Body of pancreas (tissue), 4 donors: ENCODE results near the gene FGFBP1.

ENCODE experiments used
- POLR2A ChIP-seq, 3 donors: fragments of 450-650 bp; IDR thresholded peaks; one replicate each; pipeline ENCODE4 v1.6.1; 2016; ENCODE audit warnings: antibody characterized with exemption in 3 of 3, mild to moderate bottlenecking in 2 of 3
- TF ChIP-seq, protein P1 (sequence below), 7 experiments: fragments of 450-650 bp in 4 of 7; fragments of 200-600 bp in 3 of 7; sonication (generic) in 3 of 7; IDR thresholded peaks; one replicate each; pipeline ENCODE4 v1.5.1; 2016 to 2019; ENCODE audit warnings: antibody characterized with exemption in 7 of 7

DNA sequence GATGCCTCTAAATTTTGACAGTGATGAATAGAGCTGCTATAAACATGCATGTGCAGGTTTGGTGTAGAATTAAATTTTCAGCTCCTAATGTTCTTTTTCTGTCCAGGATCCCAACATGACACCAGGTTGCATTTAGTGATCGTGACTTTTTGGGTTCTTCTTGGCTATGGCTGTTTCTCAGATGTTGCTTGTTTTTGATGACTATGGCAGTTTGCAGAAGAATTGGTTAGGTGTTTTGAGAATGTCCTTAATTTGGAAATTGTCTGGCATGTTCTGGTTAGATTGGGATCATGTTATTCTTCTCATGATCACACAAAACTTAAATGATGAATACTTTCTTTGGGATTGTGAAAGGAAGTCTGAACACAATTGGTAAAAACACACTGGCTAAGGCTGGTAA, 3.7 kb upstream of the FGFBP1 start:
- TF ChIP-seq, protein P1, sequence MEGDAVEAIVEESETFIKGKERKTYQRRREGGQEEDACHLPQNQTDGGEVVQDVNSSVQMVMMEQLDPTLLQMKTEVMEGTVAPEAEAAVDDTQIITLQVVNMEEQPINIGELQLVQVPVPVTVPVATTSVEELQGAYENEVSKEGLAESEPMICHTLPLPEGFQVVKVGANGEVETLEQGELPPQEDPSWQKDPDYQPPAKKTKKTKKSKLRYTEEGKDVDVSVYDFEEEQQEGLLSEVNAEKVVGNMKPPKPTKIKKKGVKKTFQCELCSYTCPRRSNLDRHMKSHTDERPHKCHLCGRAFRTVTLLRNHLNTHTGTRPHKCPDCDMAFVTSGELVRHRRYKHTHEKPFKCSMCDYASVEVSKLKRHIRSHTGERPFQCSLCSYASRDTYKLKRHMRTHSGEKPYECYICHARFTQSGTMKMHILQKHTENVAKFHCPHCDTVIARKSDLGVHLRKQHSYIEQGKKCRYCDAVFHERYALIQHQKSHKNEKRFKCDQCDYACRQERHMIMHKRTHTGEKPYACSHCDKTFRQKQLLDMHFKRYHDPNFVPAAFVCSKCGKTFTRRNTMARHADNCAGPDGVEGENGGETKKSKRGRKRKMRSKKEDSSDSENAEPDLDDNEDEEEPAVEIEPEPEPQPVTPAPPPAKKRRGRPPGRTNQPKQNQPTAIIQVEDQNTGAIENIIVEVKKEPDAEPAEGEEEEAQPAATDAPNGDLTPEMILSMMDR (IDR thresholded peaks at IDR 0.05) = no peak
- no peak for TF ChIP-seq POLR2A (IDR thresholded peaks at IDR 0.05)
